ENCODE data around the gene GDF2. TPM values are rescaled to one million over a fixed set of nuclear protein-coding genes. Genes with fewer than 3 reads are reported as not detected.

Gene GDF2
- total and polyA plus RNA-seq, 12 donors = not detected

- H3K4me1 ChIP-seq = no peaks in the 10 kb centered on the region
- DNase-seq = no peak
- TF ChIP-seq CTCF (IDR thresholded peaks at IDR 0.05) = no peak
- no peaks in the 10 kb centered on the region for H3K9me3 ChIP-seq
- H3K4me3 ChIP-seq = no peak overlapping the region
- H3K27me3 ChIP-seq = peaks cover 0 to 3% (median 0%) of the 10 kb centered on the region in 7 donors
- H3K36me3 ChIP-seq = no peaks in the 10 kb centered on the region
- intact Hi-C loops (cut with DNase I) = no loop called here
- H3K27ac ChIP-seq = no peak overlapping the region
- 74 to 85% methylated on average over 9 of the region's 9 CpGs for WGBS, 2 donors
- no peak for ATAC-seq
Measured at GRCh38 chr10:47369251-47369894, 47.1 kb downstream of the GDF2 start.

DNA sequence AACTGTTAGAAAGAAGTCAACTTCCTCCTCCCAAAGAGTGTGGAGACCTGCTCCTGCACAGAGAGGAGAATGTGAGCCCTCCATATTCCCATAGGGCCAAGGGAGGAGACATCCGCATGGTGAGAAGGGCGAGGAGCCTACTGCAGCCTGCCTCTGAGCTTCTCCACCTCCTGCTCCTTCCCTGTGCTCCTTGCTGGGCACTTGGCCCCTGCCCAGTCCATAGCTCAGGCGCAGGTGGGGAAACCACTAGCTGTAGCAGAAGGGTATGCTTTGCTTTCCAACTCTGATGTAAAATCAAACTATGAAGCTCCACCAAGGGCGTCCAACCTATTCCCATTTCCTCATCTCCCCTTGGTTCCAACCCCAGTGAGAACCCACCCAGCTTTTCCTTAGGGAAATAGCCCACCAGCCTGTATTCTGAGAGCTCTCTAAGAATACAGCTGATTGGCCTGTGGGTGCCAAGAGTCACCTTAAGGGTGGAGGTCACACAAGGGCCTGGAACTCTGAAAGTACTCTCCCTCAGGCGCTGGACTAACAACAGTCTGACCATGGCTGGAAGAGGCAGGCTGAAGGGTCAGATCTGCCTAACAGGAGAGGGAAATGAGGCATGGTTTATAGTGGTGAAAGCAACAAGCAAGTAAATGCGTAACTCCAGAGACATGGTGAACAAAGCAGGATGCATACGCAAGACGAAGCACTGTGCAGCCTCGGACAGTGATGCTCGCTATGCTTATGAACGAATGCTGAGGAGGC is 47.9 kb downstream of the GDF2 start:
- H3K9me3 ChIP-seq = no peaks in the 10 kb centered on the region
- no peak overlapping the region for H3K4me3 ChIP-seq
- H3K27ac ChIP-seq = no peak overlapping the region
- no peaks in the 10 kb centered on the region for H3K36me3 ChIP-seq
- no peak for TF ChIP-seq CTCF (IDR thresholded peaks at IDR 0.05)
- no peaks in the 10 kb centered on the region for H3K4me1 ChIP-seq
- intact Hi-C loops (cut with DNase I) = no loop called here
- 95 to 96% methylated on average over 11 of the region's 11 CpGs for WGBS, 2 donors
- DNase-seq (no peak), ATAC-seq (no peak)
- peaks cover 0 to 10% (median 0%) of the 10 kb centered on the region in 7 donors for H3K27me3 ChIP-seq

DNA sequence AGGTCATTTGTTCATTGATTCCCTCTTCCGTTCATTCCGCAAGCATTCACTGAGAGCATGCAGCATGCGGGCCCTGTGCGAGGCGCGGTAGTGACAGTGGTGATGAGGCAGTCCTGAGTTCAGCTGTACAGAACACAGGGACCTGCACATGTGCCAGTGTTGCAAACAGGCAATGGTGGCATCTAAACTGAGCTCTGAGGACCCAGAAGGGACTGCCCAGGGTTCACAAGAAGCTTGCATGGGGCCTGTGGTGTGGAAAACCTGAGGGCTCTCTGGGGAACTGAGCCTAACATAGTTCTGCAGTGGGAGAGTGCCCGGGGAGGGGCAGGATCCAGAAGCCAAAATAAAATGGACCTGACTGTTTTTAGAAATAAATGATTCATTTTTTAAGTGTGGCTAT is 48.6 kb downstream of the GDF2 start:
- H3K36me3 ChIP-seq = no peaks in the 10 kb centered on the region
- intact Hi-C loops (cut with DNase I) = no loop called here

More for the DNA sequence above, 48.6 kb downstream of the GDF2 start:
- DNase-seq = no peak
- no peak overlapping the region for H3K4me3 ChIP-seq
- peaks cover 0 to 12% (median 3%) of the 10 kb centered on the region in 7 donors for H3K27me3 ChIP-seq
- no peak for TF ChIP-seq CTCF (IDR thresholded peaks at IDR 0.05)
- no peaks in the 10 kb centered on the region for H3K4me1 ChIP-seq
- WGBS, 2 donors = 92 to 94% methylated on average over 7 of the region's 7 CpGs
- ATAC-seq = no peak
- no peak overlapping the region for H3K27ac ChIP-seq
- no peaks in the 10 kb centered on the region for H3K9me3 ChIP-seq

Measured in heart right ventricle (tissue), 16 donors.